ENCODE measurements around the gene ZNF497. TPM values are rescaled to one million over a fixed set of nuclear protein-coding genes. Genes with fewer than 3 reads are reported as not detected.

The ZNF497 gene
- total and polyA plus RNA-seq, 4 donors = 0.60 to 4.4 (median 1.3) TPM

- no peak overlapping the region for H3K27ac ChIP-seq (ENCODE audit: low read depth in 1 of 2, low read length in 2 of 2)
- H3K4me3 ChIP-seq (ENCODE audit: low read depth in 1 of 3, low read length in 3 of 3) = no peak overlapping the region
- TF ChIP-seq JUND (IDR thresholded peaks at IDR 0.05) (no peak), HNF4A (conservative IDR thresholded peaks at IDR 0.05) (no peak), GABPA (IDR thresholded peaks at IDR 0.05 in 1 of 2, conservative IDR thresholded peaks at IDR 0.05 in 1 of 2) (no peak), MAX (IDR thresholded peaks at IDR 0.05) (no peak), FOXA2 (IDR thresholded peaks at IDR 0.05) (no peak), EGR1 (IDR thresholded peaks at IDR 0.05; ENCODE audit: low read depth in 2 of 2) (no peak), FOXA1 (IDR thresholded peaks at IDR 0.05) (no peak), ATF3 (IDR thresholded peaks at IDR 0.05) (no peak), RXRA (IDR thresholded peaks at IDR 0.05) (no peak)
- WGBS = 76% methylated on average over 5 of the region's 5 CpGs
- H3K9ac ChIP-seq (ENCODE audit: low read depth in 1 of 2, low read length in 2 of 2) = no peak overlapping the region
- no peaks in the 10 kb centered on the region for H3K27me3 ChIP-seq (ENCODE audit: control insufficient read depth in 4 of 4, insufficient read depth in 4 of 4, low read length in 3 of 4)
- H3K9me3 ChIP-seq (ENCODE audit: control insufficient read depth in 4 of 4, low read length in 3 of 4) = no peaks in the 10 kb centered on the region
- H3K4me1 ChIP-seq (ENCODE audit: control insufficient read depth in 4 of 4, insufficient read depth in 4 of 4, low read length in 3 of 4) = peaks cover 3 to 11% (median 7%) of the 10 kb centered on the region in 4 donors
- H3K36me3 ChIP-seq (ENCODE audit: control insufficient read depth in 4 of 4, insufficient read depth in 3 of 4, low read depth in 1 of 4, low read length in 3 of 4) = no peaks in the 10 kb centered on the region
- DNase-seq (ENCODE audit: low spot score) = no peak
Measured at GRCh38 chr19:58364146-58364545, 1.6 kb upstream of the ZNF497 start.

GRCh38 chr19:58361900-58362271 lies 665 bp downstream of the ZNF497 start:
- 7% methylated on average over 28 of the region's 28 CpGs for WGBS
- peak overlapping the region; percentile 56 to 79 (median 78) for H3K4me3 ChIP-seq (ENCODE audit: low read depth in 1 of 3, low read length in 3 of 3)
- peak overlapping the region; percentile 88 to 91 for H3K27ac ChIP-seq (ENCODE audit: low read depth in 1 of 2, low read length in 2 of 2)
- H3K36me3 ChIP-seq (ENCODE audit: control insufficient read depth in 4 of 4, insufficient read depth in 3 of 4, low read depth in 1 of 4, low read length in 3 of 4) = no peaks in the 10 kb centered on the region
- no peaks in the 10 kb centered on the region for H3K27me3 ChIP-seq (ENCODE audit: control insufficient read depth in 4 of 4, insufficient read depth in 4 of 4, low read length in 3 of 4)
- no peak for DNase-seq (ENCODE audit: low spot score)
- TF ChIP-seq MAX (IDR thresholded peaks at IDR 0.05) (no peak), FOXA1 (IDR thresholded peaks at IDR 0.05) (no peak), NR2F2 (IDR thresholded peaks at IDR 0.05) (no peak), HNF4G (IDR thresholded peaks at IDR 0.05) (no peak), HNF4A (conservative IDR thresholded peaks at IDR 0.05) (no peak), SP1 (IDR thresholded peaks at IDR 0.05) (no peak), CTCF (IDR thresholded peaks at IDR 0.05; ENCODE audit: low read depth, low read length, missing input control) (no peak), EGR1 (IDR thresholded peaks at IDR 0.05; ENCODE audit: low read depth in 2 of 2) (no peak)
- peaks cover 3 to 14% (median 7%) of the 10 kb centered on the region in 4 donors for H3K4me1 ChIP-seq (ENCODE audit: control insufficient read depth in 4 of 4, insufficient read depth in 4 of 4, low read length in 3 of 4)
- H3K9me3 ChIP-seq (ENCODE audit: control insufficient read depth in 4 of 4, low read length in 3 of 4) = no peaks in the 10 kb centered on the region
- H3K9ac ChIP-seq (ENCODE audit: low read depth in 1 of 2, low read length in 2 of 2) = peak overlapping the region; percentile 66 to 86

- Histone ChIP-seq H3K4me1 (ENCODE audit: control insufficient read depth in 4 of 4, insufficient read depth in 4 of 4, low read length in 3 of 4) (peaks cover 21 to 48% (median 36%) of the 10 kb centered on the region in 4 donors), H3K36me3 (ENCODE audit: control insufficient read depth in 4 of 4, insufficient read depth in 3 of 4, low read depth in 1 of 4, low read length in 3 of 4) (no peaks in the 10 kb centered on the region), H3K27me3 (ENCODE audit: control insufficient read depth in 4 of 4, insufficient read depth in 4 of 4, low read length in 3 of 4) (no peaks in the 10 kb centered on the region), H3K9me3 (ENCODE audit: control insufficient read depth in 4 of 4, low read length in 3 of 4) (no peaks in the 10 kb centered on the region), H3K27ac (ENCODE audit: low read depth in 1 of 2, low read length in 2 of 2) (no peak overlapping the region), H3K4me3 (ENCODE audit: low read depth in 1 of 3, low read length in 3 of 3) (no peak overlapping the region), H3K9ac (ENCODE audit: low read depth in 1 of 2, low read length in 2 of 2) (no peak overlapping the region)
- no peak for DNase-seq (ENCODE audit: low spot score)
- WGBS = 85% methylated on average over 19 of the region's 19 CpGs
- TF ChIP-seq JUND (IDR thresholded peaks at IDR 0.05) (no peak), CTCF (IDR thresholded peaks at IDR 0.05; ENCODE audit: low read depth, low read length, missing input control) (no peak), FOXA2 (IDR thresholded peaks at IDR 0.05) (no peak), NR2F2 (IDR thresholded peaks at IDR 0.05) (no peak), ATF3 (IDR thresholded peaks at IDR 0.05) (no peak), REST (IDR thresholded peaks at IDR 0.05) (no peak), ZBTB33 (IDR thresholded peaks at IDR 0.05) (no peak)
Measured at GRCh38 chr19:58357481-58358145, 4.9 kb downstream of the ZNF497 start.

All from liver (tissue), 9 donors.